ENCODE measurements around the gene PIAS2. TPM values are rescaled to one million over a fixed set of nuclear protein-coding genes. Genes with fewer than 3 reads are reported as not detected.

The PIAS2 gene
- polyA plus RNA-seq, 1 experiment, result 5.6 TPM

DNA sequence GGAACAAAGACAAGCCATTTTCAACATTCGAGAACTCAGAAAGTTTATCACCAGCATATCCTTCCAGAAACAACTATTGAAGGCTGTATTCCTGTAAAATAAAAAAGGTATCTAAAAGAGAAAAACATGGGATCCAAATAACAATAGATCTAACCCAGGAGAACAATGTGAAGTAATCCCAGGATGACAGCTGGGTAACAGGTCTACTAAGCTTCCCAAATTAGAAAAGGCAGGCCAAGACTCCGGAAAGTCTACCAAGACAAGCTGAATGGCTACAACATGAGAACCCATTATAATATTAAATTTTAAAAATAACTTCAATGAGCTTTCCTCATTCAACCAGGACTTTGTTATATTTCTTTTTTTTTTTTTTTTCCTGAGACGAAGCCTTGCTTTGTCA, 6.5 kb downstream of the PIAS2 start:
- ChIA-PET POLR2A (no interaction called here), CTCF (no interaction called here)

DNA sequence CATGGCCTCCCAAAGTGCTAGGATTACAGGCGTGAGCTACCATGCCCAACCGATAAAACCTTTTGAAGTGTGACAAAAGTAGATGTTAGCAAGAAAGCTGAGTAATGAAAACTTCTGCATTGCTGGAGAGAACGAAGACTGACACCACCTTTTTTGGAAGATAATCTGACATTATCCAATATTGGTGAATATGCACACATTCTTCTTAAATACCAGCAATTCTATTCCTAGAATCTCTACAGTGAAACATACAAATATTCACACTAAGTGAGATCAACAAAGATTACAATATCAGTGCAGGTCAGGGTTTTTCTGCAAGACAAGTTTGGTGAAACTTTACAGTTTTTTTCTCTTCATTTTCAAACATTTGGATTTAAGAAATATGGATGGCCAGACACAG, 7.8 kb downstream of the PIAS2 start:
- POLR2A ChIA-PET, result no interaction called here
- DNase-seq (ENCODE audit: low read depth), result no peak
- CTCF ChIA-PET, result no interaction called here
- Histone ChIP-seq H3K4me3 (ENCODE audit: low read depth, low read length) (no peak overlapping the region), H3K36me3 (ENCODE audit: control insufficient read depth, insufficient read depth, low read length) (no peaks in the 10 kb centered on the region), H3K27me3 (ENCODE audit: control insufficient read depth, insufficient read depth, low read length) (no peaks in the 10 kb centered on the region)
- TF ChIP-seq CTCF (IDR thresholded peaks at IDR 0.05; ENCODE audit: insufficient read depth, low read depth, low read length), result no peak

More for the DNA sequence above, 6.5 kb downstream of the PIAS2 start:
- no peaks in the 10 kb centered on the region for H3K27me3 ChIP-seq (ENCODE audit: control insufficient read depth, insufficient read depth, low read length)
- no peaks in the 10 kb centered on the region for H3K36me3 ChIP-seq (ENCODE audit: control insufficient read depth, insufficient read depth, low read length)
- TF ChIP-seq CTCF (IDR thresholded peaks at IDR 0.05; ENCODE audit: insufficient read depth, low read depth, low read length), result no peak
- no peak overlapping the region for H3K4me3 ChIP-seq (ENCODE audit: low read depth, low read length)
- DNase-seq (ENCODE audit: low read depth), result no peak

- CTCF ChIA-PET, result no interaction called here
- H3K27me3 ChIP-seq (ENCODE audit: control insufficient read depth, insufficient read depth, low read length), result no peaks in the 10 kb centered on the region
- no peak overlapping the region for H3K4me3 ChIP-seq (ENCODE audit: low read depth, low read length)
- DNase-seq (ENCODE audit: low read depth), result no peak
- POLR2A ChIA-PET, result no interaction called here
- TF ChIP-seq CTCF (IDR thresholded peaks at IDR 0.05; ENCODE audit: insufficient read depth, low read depth, low read length), result no peak
- H3K36me3 ChIP-seq (ENCODE audit: control insufficient read depth, insufficient read depth, low read length), result no peaks in the 10 kb centered on the region
These were observed 13.9 kb downstream of the PIAS2 start for GRCh38 chr18:46903406-46903805.

DNA sequence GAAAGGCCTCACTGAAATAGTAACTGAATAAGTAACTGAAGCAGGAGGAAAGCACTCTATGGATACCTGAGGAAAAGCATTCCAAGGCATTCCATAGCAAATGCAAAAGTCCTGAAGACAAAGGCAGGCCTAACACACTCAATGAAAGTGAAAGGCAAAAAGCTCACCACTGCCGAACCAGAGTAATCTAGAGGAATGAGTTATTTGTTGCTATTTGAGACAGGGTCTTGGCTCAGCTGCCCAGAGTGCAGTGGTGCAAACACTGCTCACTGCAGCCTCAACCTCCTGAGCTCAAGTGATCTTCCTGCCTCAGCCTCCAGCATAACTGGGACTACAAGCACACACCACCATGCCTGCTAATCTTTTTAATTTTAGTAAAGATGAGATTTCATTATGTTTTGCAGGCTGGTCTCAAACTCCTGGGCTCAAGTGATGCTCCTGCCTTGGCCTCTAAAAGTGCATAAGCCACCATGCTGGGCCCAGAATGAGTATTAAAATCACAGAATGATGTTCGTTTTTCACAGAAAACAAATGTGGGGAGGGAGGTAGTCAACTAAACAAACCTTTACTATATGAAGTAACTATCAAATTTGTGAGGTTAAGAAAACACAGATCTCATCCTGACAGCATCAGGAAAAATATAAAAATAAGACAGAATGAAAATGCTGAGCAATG, 17.9 kb downstream of the PIAS2 start:
- TF ChIP-seq CTCF (IDR thresholded peaks at IDR 0.05; ENCODE audit: insufficient read depth, low read depth, low read length), result no peak
- no peaks in the 10 kb centered on the region for H3K27me3 ChIP-seq (ENCODE audit: control insufficient read depth, insufficient read depth, low read length)
- CTCF ChIA-PET, result no interaction called here
- no peak for DNase-seq (ENCODE audit: low read depth)
- POLR2A ChIA-PET, result no interaction called here
- no peak overlapping the region for H3K4me3 ChIP-seq (ENCODE audit: low read depth, low read length)
- no peaks in the 10 kb centered on the region for H3K36me3 ChIP-seq (ENCODE audit: control insufficient read depth, insufficient read depth, low read length)

DNA sequence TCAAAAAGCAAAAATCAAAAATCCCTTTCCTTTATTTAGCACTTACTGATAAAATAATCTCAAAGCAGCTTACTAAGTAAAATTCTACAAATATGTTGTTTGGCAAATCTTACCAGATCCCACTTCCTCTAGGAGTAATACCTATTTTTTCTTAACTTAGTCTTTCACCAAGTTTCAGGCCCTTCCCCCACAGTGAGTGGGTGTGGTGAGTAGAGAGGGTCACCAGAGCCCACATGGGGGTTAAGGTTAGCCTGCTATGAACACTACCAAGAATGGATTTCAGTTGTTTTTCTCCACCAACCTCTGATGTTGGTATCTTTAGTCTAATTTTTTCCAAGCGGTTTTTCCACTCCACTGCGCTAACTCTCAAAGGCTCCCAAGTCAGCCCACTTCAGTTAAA, 23.2 kb downstream of the PIAS2 start:
- DNase-seq (ENCODE audit: low read depth), result no peak
- Histone ChIP-seq H3K36me3 (ENCODE audit: control insufficient read depth, insufficient read depth, low read length) (peaks cover 2% of the 10 kb centered on the region; the same call in 1 of the 2 replicates), H3K27me3 (ENCODE audit: control insufficient read depth, insufficient read depth, low read length) (no peaks in the 10 kb centered on the region), H3K4me3 (ENCODE audit: low read depth, low read length) (no peak overlapping the region)
- TF ChIP-seq CTCF (IDR thresholded peaks at IDR 0.05; ENCODE audit: insufficient read depth, low read depth, low read length), result no peak
- CTCF ChIA-PET, result interaction anchor here (1.9 kb wide), 1 partner anchor 11 kb away, joined by 6 read pairs; no protein-coding TSS in a partner anchor
- POLR2A ChIA-PET, result no interaction called here
